Mucosa of stomach (tissue), 1 donor: ENCODE measurements around the gene DPH1.
A peak's percentile ranks its signal among the peaks of the same experiment; 100 is the strongest.

Experiments
- H3K27me3 ChIP-seq: one replicate; pipeline ENCODE4 v1.7.0; 2013; ENCODE audit warnings: mild to moderate bottlenecking, low read length; ENCODE audit not compliant: control insufficient read depth, insufficient read depth
- H3K36me3 ChIP-seq: one replicate; pipeline ENCODE4 v1.7.0; 2013; ENCODE audit warnings: low read length; ENCODE audit not compliant: control insufficient read depth, insufficient read depth
- H3K4me1 ChIP-seq: one replicate; pipeline ENCODE4 v1.7.0; 2013; ENCODE audit warnings: mild to moderate bottlenecking, low read length; ENCODE audit not compliant: control insufficient read depth, insufficient read depth
- H3K4me3 ChIP-seq: one replicate; pipeline ENCODE4 v1.7.0; 2013; ENCODE audit warnings: low read length
- H3K9ac ChIP-seq: one replicate; pipeline ENCODE4 v1.7.0; 2013; ENCODE audit warnings: mild to moderate bottlenecking, low read length, moderate library complexity
- H3K9me3 ChIP-seq: one replicate; pipeline ENCODE4 v1.7.0; 2013; ENCODE audit warnings: mild to moderate bottlenecking, low read length, moderate library complexity; ENCODE audit not compliant: control insufficient read depth
- donor health status: Pancreatic carcinoma.

DPH1 gene

DNA sequence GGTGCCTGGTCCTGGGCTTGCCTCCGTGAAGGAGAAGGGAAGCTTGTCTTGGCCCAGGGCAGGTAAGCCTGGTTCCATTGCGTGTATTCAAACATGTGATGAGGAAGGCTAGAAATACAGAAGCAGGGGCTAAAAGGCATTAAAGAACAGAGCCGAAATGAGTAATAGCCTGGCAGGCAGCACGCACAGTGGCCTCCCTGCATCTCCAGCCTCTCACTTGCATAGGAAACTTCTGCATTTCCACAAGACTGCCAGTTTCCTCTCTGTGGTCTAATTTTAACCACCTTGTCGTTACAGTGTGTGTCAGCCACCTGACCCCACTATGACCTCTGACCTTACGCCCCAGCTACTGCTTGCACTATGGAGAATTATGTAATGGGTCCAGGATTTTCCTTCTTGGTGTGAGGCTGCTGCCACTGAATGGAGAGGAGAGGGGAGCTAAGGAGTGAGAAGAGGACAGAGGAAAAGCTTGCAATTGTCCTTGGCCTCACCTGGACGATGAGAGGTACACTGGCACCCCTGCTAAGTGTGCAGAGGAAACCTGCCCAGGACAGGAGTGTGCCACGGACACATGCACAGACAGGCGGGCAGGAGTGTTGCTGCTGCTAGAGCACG is 57.8 kb downstream of the DPH1 start:
- Histone ChIP-seq H3K9ac (no peak overlapping the region), H3K4me1 (peaks cover 65% of the 10 kb centered on the region), H3K9me3 (no peaks in the 10 kb centered on the region), H3K27me3 (no peaks in the 10 kb centered on the region), H3K36me3 (no peaks in the 10 kb centered on the region), H3K4me3 (no peak overlapping the region)

DNA sequence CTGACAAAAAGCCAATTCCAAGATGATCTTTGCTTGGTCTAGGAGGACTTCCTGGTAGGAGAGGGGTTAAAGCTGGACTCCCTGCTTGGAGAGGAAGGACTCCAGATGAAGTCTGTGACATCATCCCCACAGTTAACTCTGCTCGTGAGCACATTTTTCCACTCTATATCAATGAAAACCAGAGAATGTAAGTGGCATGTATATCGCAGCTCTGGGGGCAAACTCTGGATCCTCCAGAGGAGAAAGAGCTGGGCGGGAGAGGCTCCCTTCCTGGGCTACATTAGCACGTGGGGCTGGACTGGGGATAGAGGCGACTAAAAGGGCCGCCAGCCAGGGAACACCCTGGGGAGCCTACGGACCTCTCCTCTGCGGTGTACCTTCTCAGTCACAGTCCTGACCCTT is 59.1 kb downstream of the DPH1 start:
- H3K9ac ChIP-seq, result peak overlapping the region; percentile 57
- no peaks in the 10 kb centered on the region for H3K27me3 ChIP-seq
- peaks cover 59% of the 10 kb centered on the region for H3K4me1 ChIP-seq
- peak overlapping the region; percentile 5 for H3K4me3 ChIP-seq
- H3K36me3 ChIP-seq, result no peaks in the 10 kb centered on the region
- H3K9me3 ChIP-seq, result no peaks in the 10 kb centered on the region

GRCh38 chr17:2090210-2090641 is 60.3 kb downstream of the DPH1 start:
- no peaks in the 10 kb centered on the region for H3K36me3 ChIP-seq
- peak overlapping the region; percentile 57 for H3K9ac ChIP-seq
- no peaks in the 10 kb centered on the region for H3K9me3 ChIP-seq
- peaks cover 57% of the 10 kb centered on the region for H3K4me1 ChIP-seq
- H3K27me3 ChIP-seq, result no peaks in the 10 kb centered on the region
- no peak overlapping the region for H3K4me3 ChIP-seq

- Histone ChIP-seq H3K27me3 (no peaks in the 10 kb centered on the region), H3K4me1 (peaks cover 53% of the 10 kb centered on the region), H3K9me3 (no peaks in the 10 kb centered on the region), H3K36me3 (no peaks in the 10 kb centered on the region), H3K9ac (no peak overlapping the region), H3K4me3 (no peak overlapping the region)
These were observed 61.0 kb downstream of the DPH1 start for GRCh38 chr17:2090804-2091534.

GRCh38 chr17:2092253-2092652 is 62.3 kb downstream of the DPH1 start:
- H3K9ac ChIP-seq, result no peak overlapping the region
- no peaks in the 10 kb centered on the region for H3K27me3 ChIP-seq
- H3K4me3 ChIP-seq, result no peak overlapping the region
- H3K4me1 ChIP-seq, result peaks cover 49% of the 10 kb centered on the region
- H3K36me3 ChIP-seq, result no peaks in the 10 kb centered on the region
- no peaks in the 10 kb centered on the region for H3K9me3 ChIP-seq

DNA sequence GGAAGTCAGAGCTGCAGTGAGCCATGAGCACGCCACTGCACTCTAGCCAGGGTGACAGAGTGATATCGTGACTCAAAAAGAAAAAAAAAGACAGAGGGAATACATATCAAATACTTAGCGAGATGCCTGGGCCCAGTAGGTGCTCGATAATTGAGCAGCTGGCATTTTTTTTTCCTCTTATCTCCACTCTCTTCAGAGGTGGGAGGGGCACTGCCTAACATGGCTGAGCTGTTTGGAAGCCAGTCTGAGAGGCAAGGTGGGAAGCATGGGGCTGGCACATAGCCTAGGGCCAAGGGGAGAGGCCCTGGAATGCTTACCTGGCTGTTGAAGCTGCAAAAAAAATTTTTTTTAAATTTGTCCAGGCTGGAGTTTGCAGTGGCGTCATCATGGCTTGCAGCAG is 63.4 kb downstream of the DPH1 start:
- H3K36me3 ChIP-seq, result no peaks in the 10 kb centered on the region
- H3K9ac ChIP-seq, result no peak overlapping the region
- H3K4me3 ChIP-seq, result no peak overlapping the region
- peaks cover 42% of the 10 kb centered on the region for H3K4me1 ChIP-seq
- no peaks in the 10 kb centered on the region for H3K27me3 ChIP-seq
- no peaks in the 10 kb centered on the region for H3K9me3 ChIP-seq
